Ectodermal cell (in vitro differentiated cells): ENCODE results near the gene PRKD2.

Experiments used
- H3K27ac ChIP-seq: 2 replicates; pipeline ENCODE4 v1.7.0; 2013; ENCODE audit warnings: mild to moderate bottlenecking, low read depth, low read length; ENCODE audit not compliant: insufficient read depth, poor library complexity, severe bottlenecking
- H3K27me3 ChIP-seq: 2 replicates; pipeline ENCODE4 v1.7.0; 2013; ENCODE audit warnings: mild to moderate bottlenecking, low read length; ENCODE audit not compliant: insufficient read depth, control insufficient read depth, poor library complexity, severe bottlenecking
- H3K36me3 ChIP-seq: one replicate; pipeline ENCODE4 v1.7.0; 2013; ENCODE audit warnings: low read length; ENCODE audit not compliant: control insufficient read depth, insufficient read depth
- H3K4me1 ChIP-seq: one replicate; pipeline ENCODE4 v1.7.0; 2013; ENCODE audit warnings: low read length; ENCODE audit not compliant: control insufficient read depth, insufficient read depth
- H3K4me3 ChIP-seq: 2 replicates; pipeline ENCODE4 v1.7.0; 2013; ENCODE audit warnings: low read depth, low read length, control low read depth; ENCODE audit not compliant: insufficient read depth
- H3K9me3 ChIP-seq: 2 replicates; pipeline ENCODE4 v1.7.0; 2013; ENCODE audit warnings: mild to moderate bottlenecking, low read length, moderate library complexity; ENCODE audit not compliant: control insufficient read depth
- WGBS, 2 experiments: methylation state at CpG; one replicate each; pipeline ENCODE4 v1.1.7; 2013; ENCODE audit warnings: missing lambda C conversion rate in 2 of 2; 5-methylcytosine and 5-hydroxymethylcytosine counted together

The PRKD2 gene

GRCh38 chr19:46725036-46725820 lies 8.3 kb upstream of the PRKD2 start:
- Histone ChIP-seq H3K27ac (peak overlapping the region; percentile 16), H3K36me3 (peaks cover 79% of the 10 kb centered on the region), H3K4me1 (no peaks in the 10 kb centered on the region), H3K9me3 (no peaks in the 10 kb centered on the region), H3K27me3 (no peaks in the 10 kb centered on the region), H3K4me3 (no peak overlapping the region)
- WGBS, 2 experiments = 94 to 95% methylated on average over 26 of the region's 26 CpGs

- Histone ChIP-seq H3K27me3 (no peaks in the 10 kb centered on the region), H3K36me3 (peaks cover 73% of the 10 kb centered on the region), H3K4me1 (no peaks in the 10 kb centered on the region), H3K4me3 (no peak overlapping the region), H3K9me3 (no peaks in the 10 kb centered on the region), H3K27ac (no peak overlapping the region)
- 96 to 97% methylated on average over 20 of the region's 20 CpGs for WGBS, 2 experiments
Observed at GRCh38 chr19:46724468-46724867, 7.6 kb upstream of the PRKD2 start.

DNA sequence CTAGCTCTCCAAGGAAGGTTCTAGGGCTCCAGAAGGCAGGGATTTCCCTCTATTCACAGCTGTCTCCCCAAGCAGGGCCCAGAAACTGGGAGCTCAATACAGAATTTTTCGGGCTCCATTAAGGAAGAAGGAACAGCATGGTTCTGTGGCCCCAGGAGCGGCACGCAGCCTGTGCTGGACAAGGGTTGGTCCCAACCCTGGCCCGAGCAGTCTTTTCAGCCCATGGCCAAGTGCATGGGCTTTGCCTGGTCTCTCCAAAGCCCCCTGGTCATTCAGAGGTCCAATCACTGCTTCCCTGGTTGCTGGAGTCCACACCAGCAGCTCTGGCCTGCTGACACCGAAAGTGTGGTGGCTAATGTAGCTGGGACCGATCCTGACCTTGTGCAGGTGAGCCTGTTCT lies 6.6 kb upstream of the PRKD2 start:
- H3K27ac ChIP-seq = no peak overlapping the region
- no peak overlapping the region for H3K4me3 ChIP-seq
- H3K9me3 ChIP-seq = no peaks in the 10 kb centered on the region
- no peaks in the 10 kb centered on the region for H3K4me1 ChIP-seq
- H3K36me3 ChIP-seq = peaks cover 64% of the 10 kb centered on the region
- no peaks in the 10 kb centered on the region for H3K27me3 ChIP-seq
- WGBS, 2 experiments = 96 to 97% methylated on average over 6 of the region's 6 CpGs

DNA sequence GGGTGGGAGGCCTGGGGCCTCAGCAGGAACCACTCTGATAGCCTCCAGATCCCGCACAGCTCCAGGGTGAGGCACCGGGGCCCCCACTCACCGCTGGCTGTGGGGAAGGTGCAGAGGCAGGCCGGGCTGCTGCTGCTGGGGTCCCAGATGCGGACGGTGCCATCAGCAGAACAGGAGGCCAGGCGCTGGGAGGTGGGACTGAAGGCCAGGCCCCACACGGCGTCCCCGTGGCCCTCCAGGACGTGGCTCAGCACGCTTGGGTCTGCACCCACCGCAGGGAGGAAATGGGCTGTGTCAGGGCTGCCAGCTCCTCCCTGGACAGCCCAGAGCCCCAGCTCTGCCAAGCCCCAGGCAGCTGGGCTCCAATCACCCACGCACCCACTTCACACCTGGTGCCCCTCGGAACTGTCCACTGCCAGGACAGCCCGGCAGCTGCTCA lies 6.1 kb upstream of the PRKD2 start:
- Histone ChIP-seq H3K4me1 (no peaks in the 10 kb centered on the region), H3K27ac (no peak overlapping the region), H3K4me3 (no peak overlapping the region), H3K9me3 (no peaks in the 10 kb centered on the region), H3K27me3 (no peaks in the 10 kb centered on the region), H3K36me3 (peaks cover 59% of the 10 kb centered on the region)
- WGBS, 2 experiments = 96% methylated on average over 16 of the region's 16 CpGs

DNA sequence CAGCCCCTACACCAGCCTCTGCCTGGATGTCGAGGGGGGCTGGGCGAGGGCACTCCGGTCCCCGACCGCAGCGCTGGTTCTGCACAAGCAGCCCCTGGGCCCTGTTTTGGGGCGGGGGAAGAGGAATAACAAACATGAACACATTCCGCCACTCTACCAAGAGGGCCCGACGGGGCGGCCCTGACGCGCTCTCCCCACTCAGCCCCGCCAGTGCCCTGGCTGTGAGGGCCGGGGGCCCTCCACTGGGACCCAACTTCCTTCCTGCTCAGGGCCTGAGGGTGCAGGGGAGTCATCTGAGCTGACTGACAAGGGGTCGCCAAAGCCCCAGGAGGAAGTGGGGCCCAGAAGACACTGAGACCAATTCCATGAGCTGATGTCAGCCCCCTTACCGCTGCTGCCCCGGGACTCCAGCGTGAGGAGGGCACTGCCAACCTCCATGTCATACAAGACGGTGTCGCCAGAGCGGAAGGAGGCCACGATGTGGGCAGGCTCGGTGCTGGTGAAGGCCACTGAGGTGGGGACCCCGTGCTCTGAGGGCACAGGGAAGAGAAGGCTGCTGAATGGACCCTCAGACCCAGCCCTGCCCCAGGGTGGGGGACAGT lies 5.6 kb upstream of the PRKD2 start:
- WGBS, 2 experiments = 94 to 95% methylated on average over 25 of the region's 25 CpGs
- H3K27ac ChIP-seq = no peak overlapping the region
- H3K9me3 ChIP-seq = no peaks in the 10 kb centered on the region
- H3K4me3 ChIP-seq = no peak overlapping the region
- peaks cover 59% of the 10 kb centered on the region for H3K36me3 ChIP-seq
- no peaks in the 10 kb centered on the region for H3K27me3 ChIP-seq
- H3K4me1 ChIP-seq = no peaks in the 10 kb centered on the region

GRCh38 chr19:46722004-46722380 lies 5.1 kb upstream of the PRKD2 start:
- Histone ChIP-seq H3K4me3 (no peak overlapping the region), H3K27me3 (no peaks in the 10 kb centered on the region), H3K4me1 (no peaks in the 10 kb centered on the region), H3K36me3 (peaks cover 54% of the 10 kb centered on the region), H3K27ac (no peak overlapping the region), H3K9me3 (no peaks in the 10 kb centered on the region)
- WGBS, 2 experiments = 96 to 97% methylated on average over 17 of the region's 17 CpGs

- no peak overlapping the region for H3K27ac ChIP-seq
- H3K36me3 ChIP-seq = peaks cover 49% of the 10 kb centered on the region
- no peak overlapping the region for H3K4me3 ChIP-seq
- no peaks in the 10 kb centered on the region for H3K9me3 ChIP-seq
- H3K4me1 ChIP-seq = no peaks in the 10 kb centered on the region
- 88 to 91% methylated on average over 16 of the region's 16 CpGs for WGBS, 2 experiments
- no peaks in the 10 kb centered on the region for H3K27me3 ChIP-seq
Observed at GRCh38 chr19:46721269-46722003, 4.5 kb upstream of the PRKD2 start.

DNA sequence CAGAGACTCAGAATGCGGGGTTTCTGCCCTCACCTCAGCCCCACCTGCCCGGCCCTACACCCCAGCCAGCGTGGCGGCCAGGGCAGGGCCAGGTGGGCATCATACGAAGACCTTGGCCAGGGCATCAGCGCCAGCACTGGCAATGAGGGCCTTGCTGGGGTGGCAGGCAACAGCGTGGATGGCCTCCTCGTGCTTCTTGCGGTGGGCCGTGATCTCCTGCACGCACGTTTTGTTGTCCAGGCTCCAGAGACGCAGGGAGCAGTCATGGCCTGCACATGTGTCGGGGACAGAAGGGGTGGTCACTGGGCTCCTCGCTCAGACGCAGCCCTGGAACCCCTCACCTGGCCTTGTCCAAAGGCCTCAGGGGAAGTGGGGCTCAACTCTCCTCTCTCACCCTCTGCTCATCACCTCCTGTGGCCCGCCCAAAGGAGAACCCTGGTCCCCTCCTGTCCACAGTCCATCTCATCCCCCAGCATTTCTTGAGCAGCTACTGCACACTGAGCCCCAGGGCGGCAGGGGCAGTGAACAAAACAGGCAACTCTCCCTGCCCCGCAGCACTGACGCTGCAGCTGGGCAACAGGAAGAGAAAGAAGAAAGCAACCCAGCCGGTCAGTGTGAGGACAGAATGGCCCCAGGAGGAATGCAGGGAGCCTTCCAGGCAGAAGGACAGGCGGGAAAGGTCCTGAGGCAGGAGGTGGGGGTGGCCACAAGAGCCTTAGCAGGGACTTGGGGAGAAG lies 3.8 kb upstream of the PRKD2 start:
- Histone ChIP-seq H3K36me3 (peaks cover 41% of the 10 kb centered on the region), H3K4me1 (peaks cover 2% of the 10 kb centered on the region), H3K4me3 (no peak overlapping the region), H3K9me3 (no peaks in the 10 kb centered on the region), H3K27ac (no peak overlapping the region), H3K27me3 (no peaks in the 10 kb centered on the region)
- 95 to 97% methylated on average over 22 of the region's 22 CpGs for WGBS, 2 experiments

DNA sequence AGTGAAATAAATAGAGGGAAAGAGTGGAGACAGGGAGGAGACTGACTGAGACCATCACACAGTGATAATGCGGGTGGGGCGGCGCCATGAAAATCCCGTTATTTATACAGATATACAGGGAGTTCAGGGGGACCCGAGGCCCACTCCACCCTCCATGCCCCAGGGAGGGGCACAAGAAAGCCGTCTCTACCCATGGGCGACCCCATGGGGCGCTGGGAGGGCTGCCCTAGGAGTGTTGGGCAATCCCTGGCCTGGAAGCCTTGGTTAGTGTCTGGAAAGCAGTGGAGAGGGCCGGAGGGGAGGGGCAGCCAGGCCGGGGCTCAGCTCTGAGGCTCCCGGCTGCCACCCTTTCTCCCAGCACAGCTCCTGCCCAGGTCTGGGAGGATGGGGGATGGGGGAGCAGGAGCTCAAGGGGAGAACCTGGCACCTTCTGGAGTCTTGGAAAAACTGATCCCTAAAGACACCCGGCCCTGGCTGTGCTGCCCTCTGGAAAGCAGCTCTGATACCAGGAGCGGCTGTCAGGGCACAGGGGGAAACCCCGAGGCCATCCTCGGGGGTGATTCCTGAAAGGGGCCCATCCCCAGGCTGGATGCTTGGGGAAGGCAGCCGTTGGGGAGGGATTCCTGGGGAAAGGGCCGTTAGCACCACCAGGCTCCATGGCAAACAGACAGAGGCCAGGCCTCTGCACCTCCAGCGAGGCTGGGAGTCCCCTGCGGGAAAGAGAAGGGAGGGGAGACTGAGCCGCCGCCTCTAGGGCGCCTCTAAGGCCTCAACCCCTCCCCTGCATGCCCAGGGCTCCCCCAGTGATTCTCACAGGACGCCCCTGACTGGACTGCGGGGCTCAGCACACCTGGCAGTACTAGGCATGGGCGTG lies 3.0 kb upstream of the PRKD2 start:
- WGBS, 2 experiments = 88 to 92% methylated on average over 25 of the region's 25 CpGs
- Histone ChIP-seq H3K4me1 (peaks cover 10% of the 10 kb centered on the region), H3K36me3 (peaks cover 33% of the 10 kb centered on the region)

More for the DNA sequence above, 3.0 kb upstream of the PRKD2 start:
- H3K27me3 ChIP-seq = no peaks in the 10 kb centered on the region
- H3K9me3 ChIP-seq = no peaks in the 10 kb centered on the region
- H3K4me3 ChIP-seq = no peak overlapping the region
- H3K27ac ChIP-seq = no peak overlapping the region
